Hepatocyte (in vitro differentiated cells): Measurements from ENCODE around the gene FFAR4. TPM values are rescaled to one million over a fixed set of nuclear protein-coding genes. Genes with fewer than 3 reads are reported as not detected.

Source experiments
- DNase-seq: peaks from one replicate; pipeline ENCODE4 v3.0.0-alpha.2; 2016; ENCODE audit warnings: low spot score
- H2AFZ ChIP-seq: fragments of 200-600 bp; sonication (generic); 2 replicates; pipeline ENCODE4 v1.6.0; 2016; ENCODE audit warnings: antibody characterized with exemption, mild to moderate bottlenecking
- H3K27ac ChIP-seq: fragments of 200-600 bp; sonication (generic); 2 replicates; pipeline ENCODE4 v1.5.1; 2016; ENCODE audit warnings: mild to moderate bottlenecking
- H3K27me3 ChIP-seq: fragments of 200-600 bp; sonication (generic); 2 replicates; pipeline ENCODE4 v1.6.1; 2016
- H3K36me3 ChIP-seq: fragments of 200-600 bp; sonication (generic); replicated peaks from 2 replicates; pipeline ENCODE4 v1.5.1; 2016; ENCODE audit warnings: low read depth; ENCODE audit not compliant: insufficient read depth
- H3K4me1 ChIP-seq: fragments of 200-600 bp; sonication (generic); 2 replicates; pipeline ENCODE4 v1.5.1; 2016; ENCODE audit warnings: mild to moderate bottlenecking, moderate library complexity; ENCODE audit not compliant: insufficient read depth
- H3K4me2 ChIP-seq: fragments of 200-600 bp; sonication (generic); 2 replicates; pipeline ENCODE4 v1.6.0; 2016
- H3K4me3 ChIP-seq: fragments of 200-600 bp; sonication (generic); 2 replicates; pipeline ENCODE4 v1.5.1; 2016; ENCODE audit warnings: mild to moderate bottlenecking
- H3K79me2 ChIP-seq: fragments of 200-600 bp; sonication (generic); 2 replicates; pipeline ENCODE4 v1.6.0; 2017; ENCODE audit warnings: mild to moderate bottlenecking
- H3K9me2 ChIP-seq: fragments of 200-600 bp; sonication (generic); replicated peaks from 2 replicates; pipeline ENCODE4 v1.6.0; 2017; ENCODE audit warnings: mild to moderate bottlenecking; ENCODE audit not compliant: insufficient read depth
- H3K9me3 ChIP-seq: fragments of 200-600 bp; sonication (generic); 2 replicates; pipeline ENCODE4 v1.5.1; 2016; ENCODE audit warnings: low read depth, mild to moderate bottlenecking
- H4K20me1 ChIP-seq: fragments of 200-600 bp; sonication (generic); 2 replicates; pipeline ENCODE4 v1.6.0; 2016; ENCODE audit warnings: mild to moderate bottlenecking; ENCODE audit not compliant: insufficient read depth, poor library complexity, severe bottlenecking
- CTCF ChIP-seq: fragments of 200-600 bp; sonication (generic); IDR thresholded peaks from 2 replicates; pipeline ENCODE4 v1.5.1; 2016; ENCODE audit warnings: antibody characterized with exemption, mild to moderate bottlenecking; ENCODE audit not compliant: poor library complexity
- EZH2 ChIP-seq: fragments of 200-600 bp; sonication (generic); IDR thresholded peaks from 2 replicates; pipeline ENCODE4 v1.6.1; 2016; ENCODE audit warnings: antibody characterized with exemption, mild to moderate bottlenecking, borderline replicate concordance
- EZH2phosphoT487 ChIP-seq: fragments of 200-600 bp; sonication (generic); IDR thresholded peaks from one replicate; pipeline ENCODE4 v1.6.1; 2018; ENCODE audit warnings: antibody characterized with exemption, mild to moderate bottlenecking, low read depth, moderate library complexity; ENCODE audit not compliant: unreplicated experiment, severe bottlenecking
- WGBS: methylation state at CpG from one replicate; pipeline ENCODE4 v1.1.6; 2016; ENCODE audit warnings: low lambda C conversion rate; ENCODE audit errors: missing lambda C conversion rate; 5-methylcytosine and 5-hydroxymethylcytosine counted together
- polyA plus RNA-seq: library from polyadenylated mRNA; unstranded; fragments of >200 nt; fragmentation: Nextera tagmentation; extraction: Ambion mirVana; gene quantifications from 2 replicates; pipeline ENCODE4 v1.2.1, GENCODE V29; 2016
- total RNA-seq: library from RNA; depleted of rRNA; stranded (reverse); fragments of >200 nt; gene quantifications from 2 replicates; pipeline ENCODE4 v1.2.3, GENCODE V29; 2014

The FFAR4 gene
- total and polyA plus RNA-seq, 2 experiments from 2014 or later = 0.53 TPM; not detected in 1

- Histone ChIP-seq H3K9me3 (no peaks in the 10 kb centered on the region), H3K4me2 (no peak overlapping the region), H3K79me2 (no peaks in the 10 kb centered on the region), H3K9me2 (no peaks in the 10 kb centered on the region), H4K20me1 (no peaks in the 10 kb centered on the region), H3K4me3 (no peak overlapping the region), H3K4me1 (peaks cover 13% of the 10 kb centered on the region), H2AFZ (no peak overlapping the region), H3K27ac (no peak overlapping the region), H3K27me3 (no peaks in the 10 kb centered on the region), H3K36me3 (no peaks in the 10 kb centered on the region)
- 94% methylated on average over 18 of the region's 18 CpGs for WGBS
- no peak for DNase-seq
- TF ChIP-seq EZH2 = no peak
- TF ChIP-seq EZH2phosphoT487 = no peak
- TF ChIP-seq CTCF = no peak
Observed at GRCh38 chr10:93593749-93594148, 27.3 kb downstream of the FFAR4 start.

DNA sequence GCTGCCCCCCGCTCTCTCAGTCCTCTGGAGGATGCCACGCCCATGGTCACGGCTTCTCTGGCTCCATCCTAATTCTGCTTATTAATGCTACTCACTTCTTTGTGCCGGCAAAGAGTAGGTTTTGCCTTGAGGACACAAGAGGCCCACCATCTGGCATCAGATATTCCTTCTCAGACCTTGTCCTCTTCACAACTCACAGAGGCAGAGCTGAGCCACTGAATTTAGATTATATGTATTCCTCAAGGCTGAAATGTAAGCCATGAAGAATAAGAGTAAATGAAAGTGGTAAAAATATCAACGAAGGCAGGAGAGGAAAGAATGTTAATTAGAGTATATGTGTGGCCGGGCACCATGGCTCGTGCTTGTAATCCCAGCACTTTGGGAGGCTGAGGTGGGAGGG is 28.1 kb downstream of the FFAR4 start:
- no peaks in the 10 kb centered on the region for H3K9me2 ChIP-seq
- no peaks in the 10 kb centered on the region for H3K36me3 ChIP-seq
- TF ChIP-seq CTCF (no peak), EZH2phosphoT487 (no peak), EZH2 (no peak)
- H3K79me2 ChIP-seq = no peaks in the 10 kb centered on the region
- H3K4me1 ChIP-seq = peaks cover 13% of the 10 kb centered on the region
- no peak overlapping the region for H3K4me2 ChIP-seq
- no peaks in the 10 kb centered on the region for H3K9me3 ChIP-seq
- H4K20me1 ChIP-seq = no peaks in the 10 kb centered on the region
- DNase-seq = no peak
- no peaks in the 10 kb centered on the region for H3K27me3 ChIP-seq
- no peak overlapping the region for H3K4me3 ChIP-seq
- H3K27ac ChIP-seq = no peak overlapping the region
- H2AFZ ChIP-seq = no peak overlapping the region
- WGBS = 85% methylated on average over 7 of the region's 7 CpGs

GRCh38 chr10:93595378-93596161 is 29.1 kb downstream of the FFAR4 start:
- no peaks in the 10 kb centered on the region for H4K20me1 ChIP-seq
- no peak overlapping the region for H3K27ac ChIP-seq
- H3K9me3 ChIP-seq = no peaks in the 10 kb centered on the region
- no peak for TF ChIP-seq CTCF
- no peak for TF ChIP-seq EZH2
- no peak for TF ChIP-seq EZH2phosphoT487
- no peak overlapping the region for H3K4me3 ChIP-seq
- H3K79me2 ChIP-seq = no peaks in the 10 kb centered on the region
- WGBS = 72% methylated on average over 5 of the region's 5 CpGs
- H3K4me1 ChIP-seq = peaks cover 12% of the 10 kb centered on the region
- H3K36me3 ChIP-seq = no peaks in the 10 kb centered on the region
- no peak overlapping the region for H3K4me2 ChIP-seq
- H3K27me3 ChIP-seq = no peaks in the 10 kb centered on the region
- no peaks in the 10 kb centered on the region for H3K9me2 ChIP-seq
- no peak overlapping the region for H2AFZ ChIP-seq
- DNase-seq = no peak
